Breast epithelium (tissue), 3 donors: ENCODE measurements around the gene IQSEC2.

Experiments
- CTCF ChIP-seq, 3 donors: fragments of 450-650 bp; IDR thresholded peaks; one replicate each; pipeline ENCODE4 v1.5.1; 2016 to 2017; ENCODE audit warnings: antibody characterized with exemption in 3 of 3, mild to moderate bottlenecking in 3 of 3, moderate library complexity in 3 of 3
- POLR2A ChIP-seq: fragments of 450-650 bp; IDR thresholded peaks from one replicate; pipeline ENCODE4 v1.6.1; 2016; ENCODE audit warnings: antibody characterized with exemption, mild to moderate bottlenecking, moderate library complexity
- POLR2AphosphoS5 ChIP-seq, 3 donors: sonication (generic); formaldehyde crosslinking; IDR thresholded peaks; one replicate each; pipeline ENCODE4 v1.6.1; 2017; ENCODE audit warnings: antibody characterized with exemption in 3 of 3

GRCh38 chrX:53227224-53227765, 54.1 kb downstream of the IQSEC2 start:
- TF ChIP-seq CTCF (IDR thresholded peaks at IDR 0.05) (no peak), POLR2AphosphoS5 (IDR thresholded peaks at IDR 0.05) (no peak), POLR2A (no peak)
